Keratinocyte (primary cell): ENCODE results near the gene KLHL6. TPM values are rescaled to one million over a fixed set of nuclear protein-coding genes. Genes with fewer than 3 reads are reported as not detected.

Source experiments
- DNase-seq: peaks from one replicate; pipeline ENCODE4 v3.0.0-alpha.2; 2011; ENCODE audit warnings: low read depth, missing footprints, low spot score
- FAIRE-seq: peaks from 2 replicates; lab custom pipeline; 2011; peaks lifted over from hg19 to GRCh38; lab: Jason Lieb, UNC
- H2AFZ ChIP-seq: 2 replicates; pipeline ENCODE4 v1.6.0; 2012; ENCODE audit warnings: low read length, control low read depth, inconsistent platforms; ENCODE audit not compliant: control insufficient read depth
- H3K27ac ChIP-seq: 2 replicates; pipeline ENCODE4 v1.5.1; 2011; ENCODE audit warnings: low read length; ENCODE audit not compliant: control insufficient read depth, insufficient read depth
- H3K27me3 ChIP-seq: 3 replicates; pipeline ENCODE4 v1.6.0; 2011; ENCODE audit warnings: low read length; ENCODE audit not compliant: control insufficient read depth, insufficient read depth; ENCODE audit errors: extremely low read depth
- H3K36me3 ChIP-seq, 2 experiments: 2 replicates in 1 of 2; 3 replicates in 1 of 2; pipeline ENCODE4 v1.5.1; 2011; ENCODE audit warnings: low read length in 2 of 2, mild to moderate bottlenecking in 1 of 2; ENCODE audit not compliant: control insufficient read depth in 2 of 2, insufficient read depth in 2 of 2; ENCODE audit errors: extremely low read depth in 1 of 2
- H3K4me1 ChIP-seq: 3 replicates; pipeline ENCODE4 v1.5.1; 2011; ENCODE audit warnings: low read length; ENCODE audit not compliant: control insufficient read depth, insufficient read depth; ENCODE audit errors: extremely low read depth
- H3K4me2 ChIP-seq: 3 replicates; pipeline ENCODE4 v1.6.0; 2011; ENCODE audit warnings: low read depth, low read length; ENCODE audit not compliant: control insufficient read depth, insufficient read depth; ENCODE audit errors: extremely low read depth
- H3K4me3 ChIP-seq, 3 experiments: fragments of 200-600 bp in 1 of 3; sonication (generic) in 1 of 3; 2 replicates in 2 of 3; 3 replicates in 1 of 3; pipeline ENCODE4 v1.5.1; 2011 to 2016; ENCODE audit warnings: low read length in 3 of 3, mild to moderate bottlenecking in 3 of 3, control low read depth in 2 of 3, inconsistent platforms in 1 of 3, low read depth in 1 of 3, mixed read lengths in 1 of 3, mixed run types in 1 of 3, moderate library complexity in 1 of 3; ENCODE audit not compliant: control insufficient read depth in 2 of 3, insufficient read depth in 2 of 3; ENCODE audit errors: extremely low read depth in 1 of 3
- H3K79me2 ChIP-seq: 2 replicates; pipeline ENCODE4 v1.6.0; 2012; ENCODE audit warnings: low read length; ENCODE audit not compliant: control insufficient read depth, insufficient read depth
- H3K9ac ChIP-seq: 3 replicates; pipeline ENCODE4 v1.6.0; 2011; ENCODE audit warnings: low read length; ENCODE audit not compliant: control insufficient read depth, insufficient read depth; ENCODE audit errors: extremely low read depth
- H3K9me1 ChIP-seq: 3 replicates; pipeline ENCODE4 v1.6.0; 2011; ENCODE audit warnings: low read length; ENCODE audit not compliant: control insufficient read depth, insufficient read depth; ENCODE audit errors: extremely low read depth
- H3K9me3 ChIP-seq: 2 replicates; pipeline ENCODE4 v1.5.1; 2012; ENCODE audit warnings: low read depth, low read length; ENCODE audit not compliant: control insufficient read depth
- H4K20me1 ChIP-seq: 3 replicates; pipeline ENCODE4 v1.6.0; 2011; ENCODE audit warnings: low read length; ENCODE audit not compliant: control insufficient read depth, insufficient read depth; ENCODE audit errors: extremely low read depth
- CTCF ChIP-seq, 3 experiments: IDR thresholded peaks in 1 of 3; conservative IDR thresholded peaks in 1 of 3; optimal IDR thresholded peaks in 1 of 3; 2 replicates in 2 of 3; 3 replicates in 1 of 3; pipeline versions ENCODE3 to v1.5.1; 2011; ENCODE audit warnings: low read length in 3 of 3, mild to moderate bottlenecking in 3 of 3, moderate library complexity in 2 of 3, control low read depth in 1 of 3, inconsistent platforms in 1 of 3; ENCODE audit not compliant: insufficient read depth in 2 of 3; ENCODE audit errors: extremely low read depth in 1 of 3
- EZH2 ChIP-seq: IDR thresholded peaks from one replicate; pipeline ENCODE4 v1.6.1; 2012; ENCODE audit warnings: inconsistent platforms, mild to moderate bottlenecking, low read length, moderate library complexity
- dilution Hi-C: fragments of 300-500 bp; cut with MboI; formaldehyde crosslinking; loops from one replicate; pipeline ENCODE4 v1.7.0; 2020; ENCODE audit warnings: low sequenced_read_pairs; ENCODE audit not compliant: extremely low pct_ligation_motif_present
- polyA plus RNA-seq, 5 experiments: library from polyadenylated mRNA; depleted of rRNA in 3 of 5; stranded (reverse) in 3 of 5; stranded (forward) in 1 of 5; unstranded in 1 of 5; fragments of >200 nt; gene quantifications; 1 replicate in 1 of 5; 2 replicates in 3 of 5; 3 replicates in 1 of 5; pipeline versions ENCODE4 v1.2.1 to v1.2.3, GENCODE V29; 2011 to 2012; ENCODE audit warnings: missing spikeins in 2 of 5, low read depth in 1 of 5, low replicate concordance in 1 of 5

Gene KLHL6
- polyA plus RNA-seq, 1 donor (not counting 4 experiments of a cell fraction or from before 2014, with no cell fraction given), result 0.10 TPM

GRCh38 chr3:183587336-183587735 lies 31.8 kb upstream of the KLHL6 start:
- no peak overlapping the region for H2AFZ ChIP-seq
- dilution Hi-C loops, result no loop called here

GRCh38 chr3:183586477-183586876 lies 31.0 kb upstream of the KLHL6 start:
- H3K4me1 ChIP-seq, result no peaks in the 10 kb centered on the region
- no peak overlapping the region for H2AFZ ChIP-seq
- H3K27ac ChIP-seq, result no peak overlapping the region
- H3K27me3 ChIP-seq, result no peaks in the 10 kb centered on the region
- no peaks in the 10 kb centered on the region for H4K20me1 ChIP-seq
- no peak for FAIRE-seq
- H3K9me3 ChIP-seq, result no peaks in the 10 kb centered on the region
- dilution Hi-C loops, result no loop called here
- no peak overlapping the region for H3K4me3 ChIP-seq
- no peak for TF ChIP-seq EZH2
- TF ChIP-seq CTCF (optimal IDR thresholded peaks at IDR 0.05 in 1 of 3, IDR thresholded peaks at IDR 0.05 in 1 of 3, conservative IDR thresholded peaks at IDR 0.05 in 1 of 3; ENCODE audit: extremely low read depth in 1 of 3, insufficient read depth in 2 of 3, low read length in 3 of 3), result no peak
- no peak overlapping the region for H3K4me2 ChIP-seq
- no peak for DNase-seq
- no peaks in the 10 kb centered on the region for H3K9me1 ChIP-seq
- H3K36me3 ChIP-seq, result no peaks in the 10 kb centered on the region
- no peak overlapping the region for H3K9ac ChIP-seq
- no peaks in the 10 kb centered on the region for H3K79me2 ChIP-seq

More at GRCh38 chr3:183587336-183587735, 31.8 kb upstream of the KLHL6 start:
- DNase-seq, result no peak
- no peak overlapping the region for H3K9ac ChIP-seq
- no peaks in the 10 kb centered on the region for H4K20me1 ChIP-seq
- no peaks in the 10 kb centered on the region for H3K36me3 ChIP-seq
- no peaks in the 10 kb centered on the region for H3K27me3 ChIP-seq
- FAIRE-seq, result no peak
- H3K4me2 ChIP-seq, result no peak overlapping the region
- TF ChIP-seq CTCF (optimal IDR thresholded peaks at IDR 0.05 in 1 of 3, IDR thresholded peaks at IDR 0.05 in 1 of 3, conservative IDR thresholded peaks at IDR 0.05 in 1 of 3; ENCODE audit: extremely low read depth in 1 of 3, insufficient read depth in 2 of 3, low read length in 3 of 3) (no peak), EZH2 (no peak)
- H3K79me2 ChIP-seq, result no peaks in the 10 kb centered on the region
- no peaks in the 10 kb centered on the region for H3K9me1 ChIP-seq
- H3K4me1 ChIP-seq, result no peaks in the 10 kb centered on the region
- no peak overlapping the region for H3K4me3 ChIP-seq
- H3K9me3 ChIP-seq, result no peaks in the 10 kb centered on the region
- no peak overlapping the region for H3K27ac ChIP-seq
